Astrocyte (in vitro differentiated cells and primary cell): ENCODE results near the gene H6PD. TPM values are rescaled to one million over a fixed set of nuclear protein-coding genes. Genes with fewer than 3 reads are reported as not detected.

Experiments
- DNase-seq: peaks from one replicate; pipeline ENCODE4 v3.0.0-alpha.2; 2010; ENCODE audit warnings: low read depth
- FAIRE-seq: peaks from 2 replicates; lab custom pipeline; 2011; peaks lifted over from hg19 to GRCh38; lab: Jason Lieb, UNC
- H2AFZ ChIP-seq: 2 replicates; pipeline ENCODE4 v1.6.0; 2012; ENCODE audit warnings: low read depth, low read length, inconsistent platforms
- H3K27ac ChIP-seq: 2 replicates; pipeline ENCODE4 v1.5.1; 2011; ENCODE audit warnings: low read depth, low read length, inconsistent platforms
- H3K27me3 ChIP-seq: 2 replicates; pipeline ENCODE4 v1.6.0; 2011; ENCODE audit warnings: low read length, inconsistent platforms; ENCODE audit not compliant: insufficient read depth
- H3K36me3 ChIP-seq: 2 replicates; pipeline ENCODE4 v1.5.1; 2011; ENCODE audit warnings: low read length, inconsistent platforms; ENCODE audit not compliant: insufficient read depth
- H3K4me1 ChIP-seq: 2 replicates; pipeline ENCODE4 v1.5.1; 2011; ENCODE audit warnings: low read length, inconsistent platforms; ENCODE audit not compliant: insufficient read depth
- H3K4me2 ChIP-seq: 2 replicates; pipeline ENCODE4 v1.6.0; 2012; ENCODE audit warnings: low read length, inconsistent platforms
- H3K4me3 ChIP-seq: 2 replicates; pipeline ENCODE4 v1.5.1; 2011; ENCODE audit warnings: low read depth, mild to moderate bottlenecking, low read length, inconsistent platforms; ENCODE audit not compliant: insufficient read depth
- H3K79me2 ChIP-seq: 2 replicates; pipeline ENCODE4 v1.6.0; 2012; ENCODE audit warnings: mild to moderate bottlenecking, low read length, inconsistent platforms; ENCODE audit not compliant: insufficient read depth
- H3K9ac ChIP-seq: 2 replicates; pipeline ENCODE4 v1.6.0; 2012; ENCODE audit warnings: mild to moderate bottlenecking, low read length, inconsistent platforms
- H3K9me3 ChIP-seq: 2 replicates; pipeline ENCODE4 v1.5.1; 2012; ENCODE audit warnings: low read depth, mild to moderate bottlenecking, low read length, inconsistent platforms; ENCODE audit not compliant: insufficient read depth
- H4K20me1 ChIP-seq: 2 replicates; pipeline ENCODE4 v1.6.0; 2012; ENCODE audit warnings: low read length, inconsistent platforms; ENCODE audit not compliant: insufficient read depth
- H3K27ac Mint-ChIP-seq: one replicate; pipeline ENCODE4 v1.8.0; 2021; ENCODE audit warnings: mild to moderate bottlenecking, mixed read lengths; ENCODE audit not compliant: unreplicated experiment
- H3K27me3 Mint-ChIP-seq: one replicate; pipeline ENCODE4 v1.8.0; 2021; ENCODE audit warnings: low read depth, mixed read lengths; ENCODE audit not compliant: unreplicated experiment
- H3K36me3 Mint-ChIP-seq: one replicate; pipeline ENCODE4 v1.8.0; 2021; ENCODE audit warnings: low read depth, mixed read lengths; ENCODE audit not compliant: unreplicated experiment
- H3K4me1 Mint-ChIP-seq: one replicate; pipeline ENCODE4 v1.8.0; 2021; ENCODE audit warnings: low read depth, mixed read lengths; ENCODE audit not compliant: unreplicated experiment
- H3K4me3 Mint-ChIP-seq: one replicate; pipeline ENCODE4 v1.8.0; 2021; ENCODE audit warnings: mild to moderate bottlenecking, moderate library complexity, mixed read lengths; ENCODE audit not compliant: unreplicated experiment
- H3K9me3 Mint-ChIP-seq: one replicate; pipeline ENCODE4 v1.8.0; 2021; ENCODE audit warnings: mild to moderate bottlenecking, mixed read lengths; ENCODE audit not compliant: unreplicated experiment
- CTCF ChIP-seq: IDR thresholded peaks from 2 replicates; pipeline ENCODE4 v1.5.1; 2011; ENCODE audit warnings: low read depth, mild to moderate bottlenecking, inconsistent platforms, low read length, moderate library complexity; ENCODE audit not compliant: insufficient read depth
- EZH2 ChIP-seq: IDR thresholded peaks from 2 replicates; pipeline ENCODE4 v1.6.1; 2012; ENCODE audit warnings: mild to moderate bottlenecking, low read length, inconsistent platforms; ENCODE audit not compliant: insufficient read depth
- total RNA-seq: library from RNA; stranded (reverse); gene quantifications from 2 replicates; pipeline ENCODE4 v1.2.1, GENCODE V29; 2021

The H6PD gene
- total RNA-seq, 1 donor from 2014 or later, result 13.9 TPM

DNA sequence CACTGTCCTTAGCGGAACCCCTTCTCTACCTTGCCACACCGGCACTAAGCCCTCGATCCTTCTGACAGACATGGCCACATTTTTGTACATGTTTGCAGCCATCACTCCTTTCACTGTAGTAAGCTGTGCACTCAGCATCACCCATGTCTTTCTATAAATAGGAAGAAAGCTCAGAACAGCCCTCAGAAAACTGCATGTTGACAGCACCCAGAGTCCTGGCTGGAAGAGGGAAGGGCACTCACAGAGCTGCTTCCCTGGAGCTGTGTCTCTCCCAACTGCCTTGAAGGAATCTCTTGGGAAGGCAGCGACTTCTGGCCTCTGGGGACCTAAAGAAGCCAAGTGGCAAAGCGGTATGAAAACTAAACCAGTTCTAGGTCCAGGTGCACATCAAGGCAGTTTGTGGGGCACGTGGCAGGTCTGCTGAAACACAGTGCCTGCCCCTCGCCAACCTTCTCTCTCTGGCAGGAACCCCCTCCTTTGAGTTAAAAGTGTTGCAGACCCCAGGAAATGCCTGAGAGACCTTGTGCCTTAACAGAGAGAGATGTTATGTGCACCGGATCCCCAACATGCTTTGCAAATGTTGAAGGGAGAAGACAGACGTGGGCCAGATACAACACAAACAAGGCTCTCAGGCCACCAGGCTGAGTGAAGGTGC is 41.9 kb upstream of the H6PD start:
- no peak overlapping the region for H3K27ac ChIP-seq
- peaks cover 34% of the 10 kb centered on the region for H4K20me1 ChIP-seq
- Mint-ChIP-seq H3K4me3 (no peak overlapping the region), H3K4me1 (peaks cover 18% of the 10 kb centered on the region), H3K9me3 (no peaks in the 10 kb centered on the region), H3K36me3 (peaks cover 12% of the 10 kb centered on the region), H3K27ac (no peak overlapping the region), H3K27me3 (peaks cover 1% of the 10 kb centered on the region)
- H3K9ac ChIP-seq, result no peak overlapping the region
- H3K4me1 ChIP-seq, result peaks cover 26% of the 10 kb centered on the region
- H2AFZ ChIP-seq, result no peak overlapping the region
- TF ChIP-seq CTCF (no peak), EZH2 (no peak)
- H3K9me3 ChIP-seq, result no peaks in the 10 kb centered on the region
- H3K79me2 ChIP-seq, result peaks cover 87% of the 10 kb centered on the region
- FAIRE-seq (no peak), DNase-seq (no peak)
- no peak overlapping the region for H3K4me3 ChIP-seq
- H3K36me3 ChIP-seq, result peaks cover 4% of the 10 kb centered on the region
- H3K4me2 ChIP-seq, result no peak overlapping the region
- no peaks in the 10 kb centered on the region for H3K27me3 ChIP-seq

- no peak overlapping the region for H2AFZ ChIP-seq
- Mint-ChIP-seq H3K4me1 (peaks cover 18% of the 10 kb centered on the region), H3K27ac (no peak overlapping the region), H3K36me3 (peaks cover 12% of the 10 kb centered on the region), H3K4me3 (no peak overlapping the region), H3K9me3 (no peaks in the 10 kb centered on the region), H3K27me3 (peaks cover 5% of the 10 kb centered on the region)
- H3K27me3 ChIP-seq, result no peaks in the 10 kb centered on the region
- FAIRE-seq (no peak), DNase-seq (no peak)
- H3K79me2 ChIP-seq, result peaks cover 91% of the 10 kb centered on the region
- H3K4me3 ChIP-seq, result no peak overlapping the region
- no peak overlapping the region for H3K9ac ChIP-seq
- no peaks in the 10 kb centered on the region for H3K9me3 ChIP-seq
- TF ChIP-seq EZH2, result no peak
- no peak for TF ChIP-seq CTCF
- H3K4me2 ChIP-seq, result no peak overlapping the region
- H3K4me1 ChIP-seq, result peaks cover 32% of the 10 kb centered on the region
- peaks cover 34% of the 10 kb centered on the region for H4K20me1 ChIP-seq
- peaks cover 4% of the 10 kb centered on the region for H3K36me3 ChIP-seq
- H3K27ac ChIP-seq, result no peak overlapping the region
These were observed 41.3 kb upstream of the H6PD start for GRCh38 chr1:9193233-9193625.

DNA sequence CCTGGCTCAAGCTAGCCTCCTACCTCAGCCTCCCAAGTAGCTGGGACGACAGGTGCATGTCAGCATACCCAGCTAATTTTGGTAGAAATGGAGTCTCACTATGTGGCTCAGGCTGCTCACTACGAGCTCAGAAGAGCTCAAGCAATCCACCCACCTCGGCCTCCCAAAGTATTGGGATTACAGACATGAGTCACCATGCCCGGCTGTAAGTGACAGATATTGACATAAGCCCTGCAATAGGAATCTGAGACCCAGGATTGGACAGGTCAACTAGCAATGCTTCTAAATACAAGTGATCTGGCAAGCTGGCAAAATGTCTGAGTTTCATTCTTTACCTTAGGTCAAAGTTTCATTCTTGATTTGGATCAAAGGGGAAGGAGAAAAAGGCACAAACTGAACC is 40.5 kb upstream of the H6PD start:
- Mint-ChIP-seq H3K27ac (no peak overlapping the region), H3K9me3 (no peaks in the 10 kb centered on the region), H3K36me3 (peaks cover 12% of the 10 kb centered on the region), H3K27me3 (peaks cover 8% of the 10 kb centered on the region), H3K4me1 (peaks cover 20% of the 10 kb centered on the region), H3K4me3 (no peak overlapping the region)
- no peak for TF ChIP-seq CTCF
- TF ChIP-seq EZH2, result no peak
- Histone ChIP-seq H3K27me3 (no peaks in the 10 kb centered on the region), H3K4me2 (peak overlapping the region; percentile 47), H3K9me3 (no peaks in the 10 kb centered on the region), H3K9ac (no peak overlapping the region), H3K27ac (no peak overlapping the region), H2AFZ (no peak overlapping the region), H4K20me1 (peaks cover 30% of the 10 kb centered on the region), H3K36me3 (peaks cover 4% of the 10 kb centered on the region), H3K4me1 (peaks cover 37% of the 10 kb centered on the region), H3K79me2 (peaks cover 90% of the 10 kb centered on the region), H3K4me3 (no peak overlapping the region)
- DNase-seq (no peak), FAIRE-seq (no peak)
